K562 (cell line): ENCODE measurements around the gene CREB3L1. TPM values are rescaled to one million over a fixed set of nuclear protein-coding genes. Genes with fewer than 3 reads are reported as not detected.

Source experiments
- SMC3 ChIP-seq: conservative IDR thresholded peaks from 2 replicates; pipeline ENCODE4 v1.6.1; 2011; ENCODE audit warnings: low read depth, low read length, improper control_type of control experiment; ENCODE audit not compliant: insufficient read depth
- polyA plus RNA-seq, 8 experiments: library from polyadenylated mRNA; depleted of rRNA in 4 of 8; stranded (reverse) in 5 of 8; unstranded in 3 of 8; fragments of >200 nt; fragmentation: Nextera tagmentation in 2 of 8; fragmentation: Illumina TruSeq in 1 of 8; extraction: Ambion mirVana in 2 of 8; extraction: Trizol in 1 of 8; gene quantifications; 2 replicates each; pipeline versions ENCODE4 v1.2.1 to v1.2.3, GENCODE V29; 2011 to 2014; ENCODE audit warnings: inconsistent platforms in 1 of 8, missing spikeins in 1 of 8
- total RNA-seq, 7 experiments: library from RNA; depleted of rRNA in 6 of 7; stranded (reverse); fragments of >200 nt in 6 of 7; fragmentation: Illumina TruSeq in 2 of 7; extraction: Trizol in 2 of 7; gene quantifications; 2 replicates each; pipeline versions ENCODE4 v1.2.1 to v1.2.3, GENCODE V29; 2011 to 2021; ENCODE audit warnings: low replicate concordance in 1 of 7
- TF ChIP-seq, protein P1 (sequence below): fragments of 450-650 bp; IDR thresholded peaks from 2 replicates; pipeline ENCODE4 v1.6.1; 2016; ENCODE audit warnings: mild to moderate bottlenecking, moderate library complexity

Gene CREB3L1
- total and polyA plus RNA-seq, 9 of the 15 experiments (the other 6 are each of a cell fraction or from before 2014, with no cell fraction given): 1.2 to 27.6 (median 3.7) TPM

DNA sequence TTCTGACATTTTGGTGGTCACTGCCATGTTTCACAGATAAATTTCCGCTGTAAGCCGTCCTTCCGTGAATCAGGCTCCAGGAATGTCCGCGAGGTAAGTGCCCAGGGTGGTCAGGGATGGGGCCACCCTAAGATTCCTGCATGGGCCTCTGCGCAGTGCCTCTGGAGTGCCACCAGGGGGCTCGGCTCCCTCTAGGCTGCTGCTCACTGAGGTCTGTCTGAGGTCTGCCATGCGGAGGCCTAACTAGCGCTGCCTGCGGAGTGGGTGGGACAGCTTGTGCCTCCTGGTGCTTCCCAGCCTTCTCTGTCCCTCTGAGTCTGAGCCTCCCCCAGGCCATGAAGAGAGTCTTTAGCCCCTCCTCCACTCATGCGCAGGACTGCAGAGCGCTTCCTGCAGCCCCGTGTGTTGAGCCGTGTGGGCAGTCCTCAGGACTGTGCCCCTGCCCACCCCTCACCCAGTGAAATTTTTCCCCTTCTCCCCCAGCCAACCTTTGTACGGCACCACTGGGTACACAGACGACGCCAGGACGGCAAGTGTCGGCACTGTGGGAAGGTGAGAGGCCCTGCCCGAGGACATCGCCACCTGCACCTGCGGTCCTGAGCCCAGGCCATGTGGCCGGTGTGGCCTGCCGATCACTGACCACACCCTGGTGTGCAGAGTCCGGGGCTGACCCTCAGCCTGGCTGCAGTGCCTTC is 92.1 kb downstream of the CREB3L1 start (continued):
- TF ChIP-seq, protein P1, sequence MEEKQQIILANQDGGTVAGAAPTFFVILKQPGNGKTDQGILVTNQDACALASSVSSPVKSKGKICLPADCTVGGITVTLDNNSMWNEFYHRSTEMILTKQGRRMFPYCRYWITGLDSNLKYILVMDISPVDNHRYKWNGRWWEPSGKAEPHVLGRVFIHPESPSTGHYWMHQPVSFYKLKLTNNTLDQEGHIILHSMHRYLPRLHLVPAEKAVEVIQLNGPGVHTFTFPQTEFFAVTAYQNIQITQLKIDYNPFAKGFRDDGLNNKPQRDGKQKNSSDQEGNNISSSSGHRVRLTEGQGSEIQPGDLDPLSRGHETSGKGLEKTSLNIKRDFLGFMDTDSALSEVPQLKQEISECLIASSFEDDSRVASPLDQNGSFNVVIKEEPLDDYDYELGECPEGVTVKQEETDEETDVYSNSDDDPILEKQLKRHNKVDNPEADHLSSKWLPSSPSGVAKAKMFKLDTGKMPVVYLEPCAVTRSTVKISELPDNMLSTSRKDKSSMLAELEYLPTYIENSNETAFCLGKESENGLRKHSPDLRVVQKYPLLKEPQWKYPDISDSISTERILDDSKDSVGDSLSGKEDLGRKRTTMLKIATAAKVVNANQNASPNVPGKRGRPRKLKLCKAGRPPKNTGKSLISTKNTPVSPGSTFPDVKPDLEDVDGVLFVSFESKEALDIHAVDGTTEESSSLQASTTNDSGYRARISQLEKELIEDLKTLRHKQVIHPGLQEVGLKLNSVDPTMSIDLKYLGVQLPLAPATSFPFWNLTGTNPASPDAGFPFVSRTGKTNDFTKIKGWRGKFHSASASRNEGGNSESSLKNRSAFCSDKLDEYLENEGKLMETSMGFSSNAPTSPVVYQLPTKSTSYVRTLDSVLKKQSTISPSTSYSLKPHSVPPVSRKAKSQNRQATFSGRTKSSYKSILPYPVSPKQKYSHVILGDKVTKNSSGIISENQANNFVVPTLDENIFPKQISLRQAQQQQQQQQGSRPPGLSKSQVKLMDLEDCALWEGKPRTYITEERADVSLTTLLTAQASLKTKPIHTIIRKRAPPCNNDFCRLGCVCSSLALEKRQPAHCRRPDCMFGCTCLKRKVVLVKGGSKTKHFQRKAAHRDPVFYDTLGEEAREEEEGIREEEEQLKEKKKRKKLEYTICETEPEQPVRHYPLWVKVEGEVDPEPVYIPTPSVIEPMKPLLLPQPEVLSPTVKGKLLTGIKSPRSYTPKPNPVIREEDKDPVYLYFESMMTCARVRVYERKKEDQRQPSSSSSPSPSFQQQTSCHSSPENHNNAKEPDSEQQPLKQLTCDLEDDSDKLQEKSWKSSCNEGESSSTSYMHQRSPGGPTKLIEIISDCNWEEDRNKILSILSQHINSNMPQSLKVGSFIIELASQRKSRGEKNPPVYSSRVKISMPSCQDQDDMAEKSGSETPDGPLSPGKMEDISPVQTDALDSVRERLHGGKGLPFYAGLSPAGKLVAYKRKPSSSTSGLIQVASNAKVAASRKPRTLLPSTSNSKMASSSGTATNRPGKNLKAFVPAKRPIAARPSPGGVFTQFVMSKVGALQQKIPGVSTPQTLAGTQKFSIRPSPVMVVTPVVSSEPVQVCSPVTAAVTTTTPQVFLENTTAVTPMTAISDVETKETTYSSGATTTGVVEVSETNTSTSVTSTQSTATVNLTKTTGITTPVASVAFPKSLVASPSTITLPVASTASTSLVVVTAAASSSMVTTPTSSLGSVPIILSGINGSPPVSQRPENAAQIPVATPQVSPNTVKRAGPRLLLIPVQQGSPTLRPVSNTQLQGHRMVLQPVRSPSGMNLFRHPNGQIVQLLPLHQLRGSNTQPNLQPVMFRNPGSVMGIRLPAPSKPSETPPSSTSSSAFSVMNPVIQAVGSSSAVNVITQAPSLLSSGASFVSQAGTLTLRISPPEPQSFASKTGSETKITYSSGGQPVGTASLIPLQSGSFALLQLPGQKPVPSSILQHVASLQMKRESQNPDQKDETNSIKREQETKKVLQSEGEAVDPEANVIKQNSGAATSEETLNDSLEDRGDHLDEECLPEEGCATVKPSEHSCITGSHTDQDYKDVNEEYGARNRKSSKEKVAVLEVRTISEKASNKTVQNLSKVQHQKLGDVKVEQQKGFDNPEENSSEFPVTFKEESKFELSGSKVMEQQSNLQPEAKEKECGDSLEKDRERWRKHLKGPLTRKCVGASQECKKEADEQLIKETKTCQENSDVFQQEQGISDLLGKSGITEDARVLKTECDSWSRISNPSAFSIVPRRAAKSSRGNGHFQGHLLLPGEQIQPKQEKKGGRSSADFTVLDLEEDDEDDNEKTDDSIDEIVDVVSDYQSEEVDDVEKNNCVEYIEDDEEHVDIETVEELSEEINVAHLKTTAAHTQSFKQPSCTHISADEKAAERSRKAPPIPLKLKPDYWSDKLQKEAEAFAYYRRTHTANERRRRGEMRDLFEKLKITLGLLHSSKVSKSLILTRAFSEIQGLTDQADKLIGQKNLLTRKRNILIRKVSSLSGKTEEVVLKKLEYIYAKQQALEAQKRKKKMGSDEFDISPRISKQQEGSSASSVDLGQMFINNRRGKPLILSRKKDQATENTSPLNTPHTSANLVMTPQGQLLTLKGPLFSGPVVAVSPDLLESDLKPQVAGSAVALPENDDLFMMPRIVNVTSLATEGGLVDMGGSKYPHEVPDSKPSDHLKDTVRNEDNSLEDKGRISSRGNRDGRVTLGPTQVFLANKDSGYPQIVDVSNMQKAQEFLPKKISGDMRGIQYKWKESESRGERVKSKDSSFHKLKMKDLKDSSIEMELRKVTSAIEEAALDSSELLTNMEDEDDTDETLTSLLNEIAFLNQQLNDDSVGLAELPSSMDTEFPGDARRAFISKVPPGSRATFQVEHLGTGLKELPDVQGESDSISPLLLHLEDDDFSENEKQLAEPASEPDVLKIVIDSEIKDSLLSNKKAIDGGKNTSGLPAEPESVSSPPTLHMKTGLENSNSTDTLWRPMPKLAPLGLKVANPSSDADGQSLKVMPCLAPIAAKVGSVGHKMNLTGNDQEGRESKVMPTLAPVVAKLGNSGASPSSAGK: no peak
- peak; percentile 63 for TF ChIP-seq SMC3
- TF ChIP-seq, all 486 proteins: peak for 24
